Right lung (tissue), 5 donors: ENCODE measurements around the gene PFKFB3. TPM values are rescaled to one million over a fixed set of nuclear protein-coding genes. Genes with fewer than 3 reads are reported as not detected.
"Not testable (repeated sequence)": the region's sequence is repeated elsewhere in the genome, so short reads cannot be mapped to it uniquely, and the experiment has no call there.

ENCODE experiments used
- DNase-seq, 2 donors: peaks; one replicate each; pipeline ENCODE4 v3.0.0-alpha.2; 2013
- polyA plus RNA-seq, 5 donors: library from polyadenylated mRNA; unstranded; fragments of 120-200 nt; gene quantifications; one replicate each; pipeline versions ENCODE4 v1.2.1 to v1.2.3, GENCODE V29; 2013; ENCODE audit warnings: inconsistent platforms in 1 of 5, low replicate concordance in 1 of 5; ENCODE audit not compliant: insufficient read length in 5 of 5, insufficient read depth in 1 of 5

The PFKFB3 gene
- polyA plus RNA-seq, 5 donors, result 12.7 to 23.4 (median 19.8) TPM

- DNase-seq, result no peak
Measured at GRCh38 chr10:6176691-6177231, 26.0 kb upstream of the PFKFB3 start.

GRCh38 chr10:6177880-6178281 lies 24.9 kb upstream of the PFKFB3 start:
- no peak for DNase-seq

GRCh38 chr10:6178581-6178980 lies 24.2 kb upstream of the PFKFB3 start:
- no peak for DNase-seq

- DNase-seq, result no peak
Measured at GRCh38 chr10:6179078-6179477, 23.7 kb upstream of the PFKFB3 start.

DNA sequence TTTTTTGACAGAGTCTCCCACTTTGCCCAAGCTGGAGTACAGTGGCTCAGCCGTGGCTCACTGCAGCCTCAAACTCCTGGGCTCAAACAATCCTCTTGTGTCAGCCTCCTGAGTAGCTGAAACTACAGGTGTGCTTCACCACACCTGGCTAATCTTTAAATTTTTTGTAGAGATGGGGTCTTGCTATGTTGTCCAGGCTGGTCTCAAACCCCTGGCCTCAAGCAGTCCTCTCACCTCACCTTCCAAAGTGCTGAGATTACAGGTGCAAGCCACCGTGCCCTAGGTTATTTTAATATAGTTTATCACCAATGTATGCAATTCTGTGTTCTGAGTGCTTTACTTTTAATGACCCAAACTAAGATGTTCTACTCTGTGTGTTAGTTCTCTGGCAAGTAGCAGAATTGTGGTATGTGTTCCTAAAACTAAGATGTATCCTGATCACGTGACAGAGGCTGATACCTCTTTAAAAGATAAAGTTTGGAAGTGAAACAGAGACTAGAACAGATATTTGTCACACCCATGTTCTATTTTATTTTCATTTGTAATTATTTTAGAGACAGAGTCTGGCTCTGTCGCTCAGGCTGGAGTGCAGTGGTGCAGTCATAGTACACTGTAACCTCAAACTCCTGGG lies 22.1 kb upstream of the PFKFB3 start:
- no peak for DNase-seq

- DNase-seq, result no peak
Measured at GRCh38 chr10:6181249-6181648, 21.5 kb upstream of the PFKFB3 start.

- no peak for DNase-seq
Measured at GRCh38 chr10:6182454-6183098, 20.2 kb upstream of the PFKFB3 start.

- no peak for DNase-seq
Measured at GRCh38 chr10:6185039-6185716, 17.6 kb upstream of the PFKFB3 start.

DNA sequence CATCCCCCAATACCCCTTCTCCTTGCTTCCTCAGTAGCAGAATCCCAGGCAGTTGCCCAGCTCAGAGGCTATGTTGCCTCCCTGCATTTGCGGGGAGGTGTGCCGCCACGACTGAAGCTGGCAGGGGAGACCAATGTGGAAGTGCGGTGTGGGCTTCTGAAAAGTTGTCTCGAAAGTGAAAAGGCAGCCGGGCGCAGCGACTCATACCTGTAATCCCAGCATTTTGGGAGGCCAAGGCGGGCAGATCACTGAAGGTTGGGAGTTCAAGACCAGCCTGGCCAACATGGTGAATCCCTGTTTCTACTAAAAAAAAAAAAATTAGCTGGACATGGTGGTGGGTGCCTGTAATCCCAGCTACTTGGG lies 15.9 kb upstream of the PFKFB3 start:
- no peak for DNase-seq

DNA sequence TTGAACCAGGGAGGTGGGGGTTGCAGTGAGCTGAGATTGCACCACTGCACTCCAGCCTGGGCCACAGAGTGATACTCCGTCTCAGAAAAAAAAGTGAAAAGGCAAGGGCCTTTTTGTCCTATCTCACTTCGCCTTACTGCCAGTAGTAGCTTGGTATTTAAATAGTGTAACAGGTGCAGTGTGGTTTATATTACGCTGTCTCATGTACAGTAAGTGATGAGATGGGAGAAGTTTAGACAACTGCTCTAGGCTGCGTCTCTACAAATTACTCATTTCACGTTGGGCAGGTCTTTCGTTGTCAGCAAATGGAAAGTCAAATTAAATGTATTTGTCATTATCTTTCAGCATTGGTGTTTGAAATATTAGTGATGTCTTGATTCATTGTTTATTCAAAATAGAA lies 15.5 kb upstream of the PFKFB3 start:
- no peak for DNase-seq

GRCh38 chr10:6190033-6190432 lies 12.7 kb upstream of the PFKFB3 start:
- DNase-seq, result not testable (repeated sequence)

DNA sequence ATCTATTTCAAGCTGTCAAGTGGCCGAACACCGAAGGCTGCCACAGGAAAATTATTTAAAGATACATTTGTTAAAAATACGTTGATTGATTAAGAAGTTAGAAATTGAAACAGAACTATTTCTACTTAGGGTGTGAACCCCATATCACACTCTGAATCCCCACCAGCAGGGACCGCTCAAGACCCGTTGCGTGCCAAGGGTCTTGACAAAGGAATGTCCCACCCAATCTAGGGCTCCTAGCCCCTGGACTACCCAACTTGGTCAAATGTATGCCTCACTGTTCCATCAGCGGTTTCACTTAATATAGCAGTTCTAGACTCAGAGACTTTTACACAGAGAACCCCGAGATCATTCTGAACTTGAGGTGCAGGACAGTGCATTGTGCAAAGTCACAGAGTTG lies 11.6 kb upstream of the PFKFB3 start:
- no peak for DNase-seq

DNA sequence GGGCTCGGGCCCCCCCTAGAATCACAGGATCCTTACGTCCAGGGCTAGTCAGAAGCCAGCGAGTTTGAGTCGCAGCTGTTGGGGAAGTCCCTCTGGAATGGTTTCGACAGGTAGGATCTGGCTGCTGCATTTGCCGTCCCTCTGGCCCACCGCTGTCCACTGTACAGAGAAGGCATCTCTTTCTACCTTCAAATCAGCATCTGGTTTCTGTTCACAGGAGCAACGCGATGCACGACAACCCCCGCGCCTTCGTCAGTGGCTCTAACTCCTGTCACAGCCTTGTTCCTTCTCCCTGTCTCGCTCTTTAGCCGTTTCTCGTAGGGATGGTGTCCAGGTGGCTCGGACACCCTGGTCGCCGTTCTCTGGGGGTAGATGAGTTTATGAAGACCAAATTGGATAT lies 11.2 kb upstream of the PFKFB3 start:
- DNase-seq, result no peak

GRCh38 chr10:6193342-6193741 lies 9.4 kb upstream of the PFKFB3 start:
- DNase-seq, result not testable (repeated sequence)

- DNase-seq, result no peak
Measured at GRCh38 chr10:6194311-6194710, 8.4 kb upstream of the PFKFB3 start.

GRCh38 chr10:6195376-6195775 lies 7.4 kb upstream of the PFKFB3 start:
- no peak for DNase-seq

DNA sequence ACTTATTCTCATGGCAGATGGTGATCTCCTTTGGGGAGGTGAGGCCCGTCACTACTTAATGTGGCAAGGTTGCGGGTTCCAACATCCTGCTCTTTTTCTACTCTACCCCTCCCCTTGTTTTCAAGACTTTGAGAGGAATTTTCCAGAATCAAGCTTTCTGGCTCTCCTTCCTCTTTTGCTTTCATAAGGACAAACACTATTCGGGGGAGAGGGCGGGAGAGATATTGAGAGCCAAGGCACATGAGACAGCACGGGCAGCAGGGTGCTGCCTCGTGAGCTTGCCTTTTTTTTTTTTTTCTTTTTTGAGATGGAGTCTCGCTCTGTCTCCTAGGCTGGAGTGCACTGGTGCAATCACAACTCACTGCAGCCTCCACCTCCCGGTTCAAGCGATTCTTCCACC lies 6.9 kb upstream of the PFKFB3 start:
- DNase-seq, result no peak

DNA sequence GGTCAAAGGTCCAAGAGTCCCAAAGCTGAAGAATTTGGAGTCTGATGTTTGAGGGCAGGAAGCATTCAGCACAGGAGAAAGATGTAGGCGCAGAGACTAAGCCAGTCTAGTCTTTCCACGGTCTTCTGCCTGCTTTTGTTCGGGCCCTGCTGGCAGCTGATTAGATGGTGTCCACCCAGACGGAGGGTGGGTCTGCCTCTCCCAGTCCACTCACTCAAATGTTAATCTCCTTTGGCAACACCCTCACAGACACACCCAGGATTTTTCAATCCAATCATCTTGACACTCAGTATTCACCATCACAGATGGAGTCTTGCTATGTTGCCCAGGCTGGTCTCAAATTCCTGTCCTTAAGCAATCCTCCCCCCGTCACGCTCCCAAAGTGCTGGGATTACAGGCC lies 6.2 kb upstream of the PFKFB3 start:
- not testable (repeated sequence) for DNase-seq

DNA sequence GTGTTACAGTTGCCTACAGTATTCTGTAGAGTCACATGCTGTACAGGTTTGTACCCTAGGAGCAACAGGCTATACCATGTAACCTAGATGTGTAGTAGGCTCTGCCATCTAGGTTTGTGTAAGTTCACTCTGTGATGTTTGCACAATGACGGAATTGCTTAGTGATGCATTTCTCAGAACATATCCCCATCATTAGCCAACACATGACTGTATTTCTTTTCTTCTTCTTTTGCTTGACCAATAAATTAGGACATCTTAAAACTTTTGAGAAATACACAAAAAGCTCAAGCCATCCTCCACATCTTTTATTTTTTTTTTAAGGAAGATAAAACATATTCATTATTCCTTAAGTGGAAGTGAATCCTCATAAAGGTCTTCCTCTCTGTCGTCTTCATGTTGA lies 5.4 kb upstream of the PFKFB3 start:
- DNase-seq, result no peak

GRCh38 chr10:6198171-6198570 lies 4.6 kb upstream of the PFKFB3 start:
- DNase-seq, result no peak

DNA sequence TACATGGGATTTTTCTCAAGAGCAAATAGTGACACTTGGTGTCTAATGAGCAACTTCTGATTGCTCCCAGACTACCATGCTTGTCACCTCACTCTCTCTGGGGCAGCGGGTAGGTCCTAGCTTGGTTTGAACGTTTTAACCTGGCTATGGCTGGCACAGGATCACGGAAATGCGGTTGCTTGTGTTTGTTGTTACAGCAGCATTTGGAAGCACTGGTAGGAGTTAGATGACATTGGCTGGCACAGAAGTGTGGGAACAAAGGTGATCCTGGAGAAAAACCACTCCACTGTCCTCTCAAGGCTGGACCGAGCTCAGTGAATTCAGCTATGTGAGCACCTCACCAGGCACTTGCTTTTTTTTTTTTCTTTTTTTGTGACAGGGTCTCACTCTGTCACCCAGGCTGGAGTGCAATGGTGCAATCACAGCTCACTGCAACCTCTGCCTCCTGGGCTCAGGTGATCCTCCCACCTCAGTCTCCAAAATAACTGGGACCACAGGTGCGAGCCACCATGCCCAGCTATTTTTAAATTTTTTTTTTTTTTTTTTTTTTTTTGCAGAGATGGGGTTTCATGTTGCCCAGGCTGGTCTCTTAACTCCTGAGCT lies 3.5 kb upstream of the PFKFB3 start:
- DNase-seq, result no peak

GRCh38 chr10:6200440-6200733 lies 2.3 kb upstream of the PFKFB3 start:
- no peak for DNase-seq
